ENCODE results near the gene LZTFL1. TPM values are rescaled to one million over a fixed set of nuclear protein-coding genes. Genes with fewer than 3 reads are reported as not detected.

LZTFL1 gene
- total and polyA plus RNA-seq, 2 donors (not counting 3 experiments of a cell fraction or from before 2014, with no cell fraction given): 18.2 to 26.1 TPM

DNA sequence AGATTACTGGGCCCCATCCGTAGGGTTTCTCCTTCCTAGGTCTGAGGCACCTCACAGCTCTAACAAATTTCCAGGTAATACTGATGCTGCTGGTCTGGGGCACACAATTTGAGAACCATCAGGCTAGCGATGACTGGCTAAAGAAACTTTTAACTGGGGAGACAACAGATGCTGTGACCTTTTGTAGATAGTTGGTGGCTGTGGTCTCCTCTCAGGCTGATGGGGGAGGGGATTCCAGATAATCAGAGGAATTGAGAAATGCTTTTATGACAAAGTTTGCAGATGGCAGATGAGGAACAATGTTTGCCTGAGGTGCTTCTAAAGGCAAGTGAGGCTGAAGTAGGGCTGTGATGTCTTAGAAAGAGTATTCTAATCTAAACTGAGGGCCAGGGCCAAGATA lies 30.6 kb upstream of the LZTFL1 start:
- H3K4me3 ChIP-seq (replicated peaks in 1 of 3; ENCODE audit: insufficient read depth in 1 of 3, low read depth in 1 of 3, low read length in 3 of 3): no peak overlapping the region
- H3K4me1 ChIP-seq (ENCODE audit: control insufficient read depth, extremely low read depth, insufficient read depth, low read length): no peaks in the 10 kb centered on the region
- no peak overlapping the region for H3K27ac ChIP-seq (ENCODE audit: insufficient read depth, low read depth, low read length)
- no peaks in the 10 kb centered on the region for H3K79me2 ChIP-seq (ENCODE audit: control insufficient read depth, insufficient read depth, low read length)
- H3K27me3 ChIP-seq (ENCODE audit: control insufficient read depth in 2 of 2, insufficient read depth in 2 of 2, low read length in 2 of 2): peaks cover 5 to 8% of the 10 kb centered on the region in 2 experiments
- FAIRE-seq: no peak
- no TSS peak for BruUV-seq (replicated peaks)
- H3K4me2 ChIP-seq (ENCODE audit: insufficient read depth, low read length): no peak overlapping the region
- no peaks in the 10 kb centered on the region for H3K36me3 ChIP-seq (ENCODE audit: control insufficient read depth in 2 of 2, extremely low read depth in 1 of 2, insufficient read depth in 2 of 2, low read length in 2 of 2)
- no peak for DNase-seq (ENCODE audit: low read depth, low spot score)
- POLR2A ChIA-PET: no interaction called here
- CTCF ChIA-PET: interaction anchor here (0.8 to 1.0 kb wide), 2 partner anchors 11 to 57 kb away, joined by 3 read pairs; no protein-coding TSS in a partner anchor
- TF ChIP-seq GATA2 (IDR thresholded peaks at IDR 0.05; ENCODE audit: insufficient read depth, insufficient read length, low read depth, low read length): no peak
- TF ChIP-seq, protein P1, sequence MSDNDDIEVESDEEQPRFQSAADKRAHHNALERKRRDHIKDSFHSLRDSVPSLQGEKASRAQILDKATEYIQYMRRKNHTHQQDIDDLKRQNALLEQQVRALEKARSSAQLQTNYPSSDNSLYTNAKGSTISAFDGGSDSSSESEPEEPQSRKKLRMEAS (IDR thresholded peaks at IDR 0.05; ENCODE audit: insufficient read depth, insufficient read length): no peak
- no peak for TF ChIP-seq FOS (IDR thresholded peaks at IDR 0.05; ENCODE audit: borderline replicate concordance, insufficient read depth, low read length)
- no peak for TF ChIP-seq POLR2AphosphoS5 (IDR thresholded peaks at IDR 0.05; ENCODE audit: insufficient read depth, low read depth, low read length)
- no peak for TF ChIP-seq MYC (IDR thresholded peaks at IDR 0.05; ENCODE audit: low read depth, low read length)
- TF ChIP-seq POLR2A (IDR thresholded peaks at IDR 0.05; ENCODE audit: low read depth, low read length): no peak
- no peak for TF ChIP-seq JUN (IDR thresholded peaks at IDR 0.05; ENCODE audit: borderline replicate concordance, insufficient read depth, insufficient read length, low read depth)
- TF ChIP-seq, protein P2, sequence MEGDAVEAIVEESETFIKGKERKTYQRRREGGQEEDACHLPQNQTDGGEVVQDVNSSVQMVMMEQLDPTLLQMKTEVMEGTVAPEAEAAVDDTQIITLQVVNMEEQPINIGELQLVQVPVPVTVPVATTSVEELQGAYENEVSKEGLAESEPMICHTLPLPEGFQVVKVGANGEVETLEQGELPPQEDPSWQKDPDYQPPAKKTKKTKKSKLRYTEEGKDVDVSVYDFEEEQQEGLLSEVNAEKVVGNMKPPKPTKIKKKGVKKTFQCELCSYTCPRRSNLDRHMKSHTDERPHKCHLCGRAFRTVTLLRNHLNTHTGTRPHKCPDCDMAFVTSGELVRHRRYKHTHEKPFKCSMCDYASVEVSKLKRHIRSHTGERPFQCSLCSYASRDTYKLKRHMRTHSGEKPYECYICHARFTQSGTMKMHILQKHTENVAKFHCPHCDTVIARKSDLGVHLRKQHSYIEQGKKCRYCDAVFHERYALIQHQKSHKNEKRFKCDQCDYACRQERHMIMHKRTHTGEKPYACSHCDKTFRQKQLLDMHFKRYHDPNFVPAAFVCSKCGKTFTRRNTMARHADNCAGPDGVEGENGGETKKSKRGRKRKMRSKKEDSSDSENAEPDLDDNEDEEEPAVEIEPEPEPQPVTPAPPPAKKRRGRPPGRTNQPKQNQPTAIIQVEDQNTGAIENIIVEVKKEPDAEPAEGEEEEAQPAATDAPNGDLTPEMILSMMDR (IDR thresholded peaks at IDR 0.05; ENCODE audit: extremely low read depth in 1 of 2, insufficient read depth in 1 of 2, low read depth in 1 of 2, low read length in 2 of 2): no peak
- TF ChIP-seq EZH2 (IDR thresholded peaks at IDR 0.05; ENCODE audit: borderline replicate concordance, low read depth, low read length, severe bottlenecking): no peak
- H2AFZ ChIP-seq (ENCODE audit: low read depth, low read length): no peak overlapping the region
- H3K9me3 ChIP-seq (replicated peaks; ENCODE audit: control insufficient read depth, insufficient read depth, low read length): no peaks in the 10 kb centered on the region
- H3K9ac ChIP-seq (replicated peaks; ENCODE audit: extremely low read depth, insufficient read depth, low read length): no peak overlapping the region
- dilution Hi-C loops (cut with MboI; ENCODE audit: extremely low pct_ligation_motif_present, low sequenced_read_pairs) (no loop called here), intact Hi-C loops (cut with micrococcal nuclease) (no loop called here)
- no peaks in the 10 kb centered on the region for H3K9me1 ChIP-seq (replicated peaks; ENCODE audit: control insufficient read depth, extremely low read depth, insufficient read depth, low read length)
- no peaks in the 10 kb centered on the region for H4K20me1 ChIP-seq (replicated peaks; ENCODE audit: control insufficient read depth, extremely low read depth, insufficient read depth, low read length)
